Measurements from ENCODE around the gene PPIC. TPM values are rescaled to one million over a fixed set of nuclear protein-coding genes. Genes with fewer than 3 reads are reported as not detected.

The PPIC gene
- total RNA-seq (2022; extraction: Qiagen RNA extraction; ENCODE audit: low read depth): 14.9 to 20.3 TPM (median 17.7 TPM) in 5 replicates

GRCh38 chr5:123036391-123037103 is at the start of gene PPIC:
TSS of gene PPIC (minus strand) at chr5:123036725. CDS start at chr5:123036625, 100 bp downstream.

Other genes with a start within 250 kb of the PPIC start
- gene SNX24, start 191.1 kb downstream of the PPIC start, total RNA-seq (2022; extraction: Qiagen RNA extraction; ENCODE audit: low read depth): 21.3 to 30.5 TPM (median 21.4 TPM) in 5 replicates
- 0.06 to 0.41 TPM (median 0.14 TPM) in 5 replicates for gene PRDM6, start 52.5 kb upstream of the PPIC start, total RNA-seq (2022; extraction: Qiagen RNA extraction; ENCODE audit: low read depth)